Astrocyte (in vitro differentiated cells and primary cell): ENCODE results near the gene RASSF6. TPM values are rescaled to one million over a fixed set of nuclear protein-coding genes. Genes with fewer than 3 reads are reported as not detected.

Experiments used
- DNase-seq: peaks from one replicate; pipeline ENCODE4 v3.0.0-alpha.2; 2010; ENCODE audit warnings: low read depth
- FAIRE-seq: peaks from 2 replicates; lab custom pipeline; 2011; peaks lifted over from hg19 to GRCh38; lab: Jason Lieb, UNC
- H2AFZ ChIP-seq: 2 replicates; pipeline ENCODE4 v1.6.0; 2012; ENCODE audit warnings: low read depth, low read length, inconsistent platforms
- H3K27ac ChIP-seq: 2 replicates; pipeline ENCODE4 v1.5.1; 2011; ENCODE audit warnings: low read depth, low read length, inconsistent platforms
- H3K27me3 ChIP-seq: 2 replicates; pipeline ENCODE4 v1.6.0; 2011; ENCODE audit warnings: low read length, inconsistent platforms; ENCODE audit not compliant: insufficient read depth
- H3K36me3 ChIP-seq: 2 replicates; pipeline ENCODE4 v1.5.1; 2011; ENCODE audit warnings: low read length, inconsistent platforms; ENCODE audit not compliant: insufficient read depth
- H3K4me1 ChIP-seq: 2 replicates; pipeline ENCODE4 v1.5.1; 2011; ENCODE audit warnings: low read length, inconsistent platforms; ENCODE audit not compliant: insufficient read depth
- H3K4me2 ChIP-seq: 2 replicates; pipeline ENCODE4 v1.6.0; 2012; ENCODE audit warnings: low read length, inconsistent platforms
- H3K4me3 ChIP-seq: 2 replicates; pipeline ENCODE4 v1.5.1; 2011; ENCODE audit warnings: low read depth, mild to moderate bottlenecking, low read length, inconsistent platforms; ENCODE audit not compliant: insufficient read depth
- H3K79me2 ChIP-seq: 2 replicates; pipeline ENCODE4 v1.6.0; 2012; ENCODE audit warnings: mild to moderate bottlenecking, low read length, inconsistent platforms; ENCODE audit not compliant: insufficient read depth
- H3K9ac ChIP-seq: 2 replicates; pipeline ENCODE4 v1.6.0; 2012; ENCODE audit warnings: mild to moderate bottlenecking, low read length, inconsistent platforms
- H3K9me3 ChIP-seq: 2 replicates; pipeline ENCODE4 v1.5.1; 2012; ENCODE audit warnings: low read depth, mild to moderate bottlenecking, low read length, inconsistent platforms; ENCODE audit not compliant: insufficient read depth
- H4K20me1 ChIP-seq: 2 replicates; pipeline ENCODE4 v1.6.0; 2012; ENCODE audit warnings: low read length, inconsistent platforms; ENCODE audit not compliant: insufficient read depth
- H3K27ac Mint-ChIP-seq: one replicate; pipeline ENCODE4 v1.8.0; 2021; ENCODE audit warnings: mild to moderate bottlenecking, mixed read lengths; ENCODE audit not compliant: unreplicated experiment
- H3K27me3 Mint-ChIP-seq: one replicate; pipeline ENCODE4 v1.8.0; 2021; ENCODE audit warnings: low read depth, mixed read lengths; ENCODE audit not compliant: unreplicated experiment
- H3K36me3 Mint-ChIP-seq: one replicate; pipeline ENCODE4 v1.8.0; 2021; ENCODE audit warnings: low read depth, mixed read lengths; ENCODE audit not compliant: unreplicated experiment
- H3K4me1 Mint-ChIP-seq: one replicate; pipeline ENCODE4 v1.8.0; 2021; ENCODE audit warnings: low read depth, mixed read lengths; ENCODE audit not compliant: unreplicated experiment
- H3K4me3 Mint-ChIP-seq: one replicate; pipeline ENCODE4 v1.8.0; 2021; ENCODE audit warnings: mild to moderate bottlenecking, moderate library complexity, mixed read lengths; ENCODE audit not compliant: unreplicated experiment
- H3K9me3 Mint-ChIP-seq: one replicate; pipeline ENCODE4 v1.8.0; 2021; ENCODE audit warnings: mild to moderate bottlenecking, mixed read lengths; ENCODE audit not compliant: unreplicated experiment
- EZH2 ChIP-seq: IDR thresholded peaks from 2 replicates; pipeline ENCODE4 v1.6.1; 2012; ENCODE audit warnings: mild to moderate bottlenecking, low read length, inconsistent platforms; ENCODE audit not compliant: insufficient read depth
- total RNA-seq: library from RNA; stranded (reverse); gene quantifications from 2 replicates; pipeline ENCODE4 v1.2.1, GENCODE V29; 2021
- TF ChIP-seq, protein P1 (sequence below): IDR thresholded peaks from 2 replicates; pipeline ENCODE4 v1.5.1; 2011; ENCODE audit warnings: low read depth, mild to moderate bottlenecking, inconsistent platforms, low read length, moderate library complexity; ENCODE audit not compliant: insufficient read depth

Gene RASSF6
- total RNA-seq, 1 donor from 2014 or later: 0.14 TPM

DNA sequence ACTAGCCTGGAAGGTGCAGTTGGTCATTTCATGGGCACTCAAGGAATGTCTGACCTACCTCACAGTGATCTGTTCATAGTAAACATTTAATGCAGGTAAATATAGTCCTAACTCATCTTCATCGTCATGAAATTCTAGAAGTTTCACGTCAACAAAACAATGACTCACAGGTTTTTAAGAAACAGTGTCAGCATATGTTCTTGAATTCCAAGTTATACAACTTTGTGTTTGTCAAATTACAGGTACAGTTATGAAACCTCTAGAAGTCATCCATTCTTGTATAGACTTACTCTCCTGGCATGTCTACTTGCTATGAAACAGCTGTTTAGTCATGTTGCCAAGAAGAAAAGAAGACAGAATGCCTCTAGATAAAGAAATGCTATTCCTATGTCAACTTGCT, 92.1 kb downstream of the RASSF6 start:
- H3K27ac Mint-ChIP-seq: no peak overlapping the region
- no peak overlapping the region for H3K4me3 Mint-ChIP-seq
- FAIRE-seq: no peak
- Histone ChIP-seq H3K9me3 (no peaks in the 10 kb centered on the region), H3K9ac (no peak overlapping the region), H3K4me1 (no peaks in the 10 kb centered on the region), H4K20me1 (no peaks in the 10 kb centered on the region), H3K27ac (no peak overlapping the region), H3K27me3 (no peaks in the 10 kb centered on the region), H2AFZ (no peak overlapping the region), H3K79me2 (no peaks in the 10 kb centered on the region), H3K4me2 (no peak overlapping the region), H3K36me3 (no peaks in the 10 kb centered on the region), H3K4me3 (no peak overlapping the region)
- DNase-seq: no peak
- no peaks in the 10 kb centered on the region for H3K9me3 Mint-ChIP-seq
- TF ChIP-seq, protein P1, sequence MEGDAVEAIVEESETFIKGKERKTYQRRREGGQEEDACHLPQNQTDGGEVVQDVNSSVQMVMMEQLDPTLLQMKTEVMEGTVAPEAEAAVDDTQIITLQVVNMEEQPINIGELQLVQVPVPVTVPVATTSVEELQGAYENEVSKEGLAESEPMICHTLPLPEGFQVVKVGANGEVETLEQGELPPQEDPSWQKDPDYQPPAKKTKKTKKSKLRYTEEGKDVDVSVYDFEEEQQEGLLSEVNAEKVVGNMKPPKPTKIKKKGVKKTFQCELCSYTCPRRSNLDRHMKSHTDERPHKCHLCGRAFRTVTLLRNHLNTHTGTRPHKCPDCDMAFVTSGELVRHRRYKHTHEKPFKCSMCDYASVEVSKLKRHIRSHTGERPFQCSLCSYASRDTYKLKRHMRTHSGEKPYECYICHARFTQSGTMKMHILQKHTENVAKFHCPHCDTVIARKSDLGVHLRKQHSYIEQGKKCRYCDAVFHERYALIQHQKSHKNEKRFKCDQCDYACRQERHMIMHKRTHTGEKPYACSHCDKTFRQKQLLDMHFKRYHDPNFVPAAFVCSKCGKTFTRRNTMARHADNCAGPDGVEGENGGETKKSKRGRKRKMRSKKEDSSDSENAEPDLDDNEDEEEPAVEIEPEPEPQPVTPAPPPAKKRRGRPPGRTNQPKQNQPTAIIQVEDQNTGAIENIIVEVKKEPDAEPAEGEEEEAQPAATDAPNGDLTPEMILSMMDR: no peak
- TF ChIP-seq EZH2: no peak
- H3K4me1 Mint-ChIP-seq: peaks cover 3% of the 10 kb centered on the region
- no peaks in the 10 kb centered on the region for H3K27me3 Mint-ChIP-seq
- no peaks in the 10 kb centered on the region for H3K36me3 Mint-ChIP-seq

DNA sequence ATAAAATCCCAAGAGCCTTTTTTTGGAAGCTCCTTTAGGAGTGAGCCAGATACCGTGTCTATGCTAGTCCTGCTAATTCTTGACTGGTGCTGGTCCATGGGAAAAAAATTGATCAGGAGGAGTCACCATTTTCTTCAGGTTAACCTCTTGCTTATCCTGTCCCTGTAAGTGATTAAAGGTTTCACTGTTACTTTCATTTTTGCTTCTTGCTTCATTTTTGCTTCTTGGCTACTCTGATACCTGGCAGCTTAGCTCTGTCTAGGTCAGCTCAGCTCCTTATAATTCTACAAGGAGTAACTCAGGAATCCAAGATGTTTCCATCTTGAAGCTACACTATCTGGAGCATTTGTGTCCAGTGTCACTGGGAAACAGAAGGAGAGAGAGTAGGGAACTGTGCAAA, 93.0 kb downstream of the RASSF6 start:
- no peak overlapping the region for H2AFZ ChIP-seq
- H3K4me3 Mint-ChIP-seq: no peak overlapping the region
- no peaks in the 10 kb centered on the region for H3K36me3 Mint-ChIP-seq
- no peaks in the 10 kb centered on the region for H3K79me2 ChIP-seq
- no peaks in the 10 kb centered on the region for H3K36me3 ChIP-seq
- FAIRE-seq: no peak
- no peak overlapping the region for H3K9ac ChIP-seq
- H3K4me2 ChIP-seq: no peak overlapping the region
- H4K20me1 ChIP-seq: no peaks in the 10 kb centered on the region
- H3K27ac ChIP-seq: no peak overlapping the region
- H3K9me3 ChIP-seq: no peaks in the 10 kb centered on the region
- no peak overlapping the region for H3K27ac Mint-ChIP-seq
- TF ChIP-seq, protein P1: no peak
- TF ChIP-seq EZH2: no peak
- no peaks in the 10 kb centered on the region for H3K27me3 ChIP-seq
- no peak for DNase-seq
- peaks cover 3% of the 10 kb centered on the region for H3K4me1 Mint-ChIP-seq
- no peak overlapping the region for H3K4me3 ChIP-seq
- H3K9me3 Mint-ChIP-seq: no peaks in the 10 kb centered on the region
- H3K27me3 Mint-ChIP-seq: no peaks in the 10 kb centered on the region
- no peaks in the 10 kb centered on the region for H3K4me1 ChIP-seq

DNA sequence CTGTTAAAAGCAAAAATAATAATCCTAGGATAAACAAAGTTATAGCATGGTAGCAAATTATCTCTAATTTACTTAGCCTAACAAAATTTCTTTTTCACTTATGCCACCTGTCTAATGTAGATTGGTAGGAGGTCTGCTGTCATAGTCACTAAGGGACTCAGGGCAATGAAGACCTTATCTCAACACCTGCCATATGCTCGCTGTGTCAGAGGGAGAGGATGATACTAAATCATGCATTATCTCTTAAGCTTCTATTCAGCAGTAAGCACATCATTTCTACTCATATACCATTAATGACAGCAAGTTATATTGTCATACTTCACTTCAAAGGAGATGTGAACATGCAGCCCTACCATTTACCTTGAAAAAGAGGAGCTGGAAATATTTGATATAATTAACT, 94.6 kb downstream of the RASSF6 start:
- H3K4me1 Mint-ChIP-seq: peaks cover 15% of the 10 kb centered on the region

More for the DNA sequence above, 94.6 kb downstream of the RASSF6 start:
- Histone ChIP-seq H2AFZ (no peak overlapping the region), H3K27ac (no peak overlapping the region), H4K20me1 (no peaks in the 10 kb centered on the region), H3K4me3 (no peak overlapping the region), H3K4me1 (no peaks in the 10 kb centered on the region), H3K4me2 (no peak overlapping the region), H3K36me3 (no peaks in the 10 kb centered on the region), H3K9ac (no peak overlapping the region), H3K79me2 (no peaks in the 10 kb centered on the region), H3K9me3 (no peaks in the 10 kb centered on the region), H3K27me3 (no peaks in the 10 kb centered on the region)
- H3K36me3 Mint-ChIP-seq: no peaks in the 10 kb centered on the region
- no peak overlapping the region for H3K27ac Mint-ChIP-seq
- FAIRE-seq (no peak), DNase-seq (no peak)
- H3K27me3 Mint-ChIP-seq: no peaks in the 10 kb centered on the region
- H3K9me3 Mint-ChIP-seq: no peaks in the 10 kb centered on the region
- no peak overlapping the region for H3K4me3 Mint-ChIP-seq
- no peak for TF ChIP-seq EZH2
- TF ChIP-seq, protein P1: no peak
